Neural progenitor cell (in vitro differentiated cells): ENCODE results near the gene ATP8B4. TPM values are rescaled to one million over a fixed set of nuclear protein-coding genes. Genes with fewer than 3 reads are reported as not detected.

Experiments used
- DNase-seq: peaks from one replicate; pipeline ENCODE4 v3.0.0-alpha.2; 2016; ENCODE audit warnings: low spot score
- H2AFZ ChIP-seq: fragments of 200-600 bp; sonication (generic); replicated peaks from 2 replicates; pipeline ENCODE4 v1.6.1; 2016; ENCODE audit warnings: antibody characterized with exemption
- H3F3A ChIP-seq: fragments of 200-600 bp; sonication (generic); 2 replicates; pipeline ENCODE4 v1.6.1; 2016; ENCODE audit warnings: antibody characterized with exemption, low read depth
- H3K27ac ChIP-seq: fragments of 200-600 bp; sonication (generic); 2 replicates; pipeline ENCODE4 v1.5.1; 2016; ENCODE audit warnings: mild to moderate bottlenecking
- H3K27me3 ChIP-seq: fragments of 200-600 bp; sonication (generic); 2 replicates; pipeline ENCODE4 v1.6.1; 2016; ENCODE audit warnings: mild to moderate bottlenecking, moderate library complexity
- H3K36me3 ChIP-seq: fragments of 200-600 bp; sonication (generic); 2 replicates; pipeline ENCODE4 v1.5.1; 2016
- H3K4me1 ChIP-seq: fragments of 200-600 bp; sonication (generic); 2 replicates; pipeline ENCODE4 v1.6.1; 2016; ENCODE audit warnings: mixed run types
- H3K4me2 ChIP-seq: fragments of 200-600 bp; sonication (generic); 2 replicates; pipeline ENCODE4 v1.6.1; 2016
- H3K4me3 ChIP-seq: fragments of 200-600 bp; sonication (generic); 2 replicates; pipeline ENCODE4 v1.5.1; 2016
- H3K79me2 ChIP-seq: fragments of 200-600 bp; sonication (generic); 2 replicates; pipeline ENCODE4 v1.6.1; 2016; ENCODE audit warnings: low read depth
- H3K9ac ChIP-seq: fragments of 200-600 bp; sonication (generic); 2 replicates; pipeline ENCODE4 v1.6.1; 2016
- H3K9me3 ChIP-seq: fragments of 200-600 bp; sonication (generic); 2 replicates; pipeline ENCODE4 v1.5.1; 2016; ENCODE audit warnings: low read depth
- H4K20me1 ChIP-seq: fragments of 200-600 bp; sonication (generic); 2 replicates; pipeline ENCODE4 v1.6.1; 2016; ENCODE audit warnings: low read depth
- H3K27ac Mint-ChIP-seq: 3 replicates; pipeline ENCODE4 v1.8.0; 2021; ENCODE audit warnings: mixed read lengths
- H3K27me3 Mint-ChIP-seq: 2 replicates; pipeline ENCODE4 v1.8.0; 2022; ENCODE audit warnings: low read depth, mild to moderate bottlenecking, inconsistent platforms, moderate library complexity, mixed read lengths; ENCODE audit not compliant: insufficient read depth
- H3K36me3 Mint-ChIP-seq: 3 replicates; pipeline ENCODE4 v1.8.0; 2021; ENCODE audit warnings: mixed read lengths
- H3K4me1 Mint-ChIP-seq: 3 replicates; pipeline ENCODE4 v1.8.0; 2021; ENCODE audit warnings: mixed read lengths
- H3K4me3 Mint-ChIP-seq: 3 replicates; pipeline ENCODE4 v1.8.0; 2021; ENCODE audit warnings: mild to moderate bottlenecking, moderate library complexity, mixed read lengths
- H3K9me3 Mint-ChIP-seq: 3 replicates; pipeline ENCODE4 v1.8.0; 2020; ENCODE audit warnings: mixed read lengths
- CTCF ChIP-seq: fragments of 200-600 bp; sonication (generic); IDR thresholded peaks from 2 replicates; pipeline ENCODE4 v1.5.1; 2017; ENCODE audit warnings: antibody characterized with exemption, mild to moderate bottlenecking
- EZH2 ChIP-seq: fragments of 200-600 bp; sonication (generic); IDR thresholded peaks from 2 replicates; pipeline ENCODE4 v1.6.1; 2017; ENCODE audit warnings: antibody characterized with exemption, mild to moderate bottlenecking, moderate library complexity
- EZH2phosphoT487 ChIP-seq: fragments of 200-600 bp; sonication (generic); IDR thresholded peaks from 2 replicates; pipeline ENCODE4 v1.6.1; 2017; ENCODE audit warnings: antibody characterized with exemption
- total RNA-seq: library from RNA; depleted of rRNA; stranded (reverse); fragments of >200 nt; gene quantifications from 2 replicates; pipeline ENCODE4 v1.2.3, GENCODE V29; 2015; ENCODE audit warnings: low replicate concordance

Gene ATP8B4
- total RNA-seq, 1 donor from 2014 or later: 2.7 TPM

GRCh38 chr15:49898097-49898496 lies 220.9 kb downstream of the ATP8B4 start:
- no peaks in the 10 kb centered on the region for H3K36me3 ChIP-seq
- H3K4me1 ChIP-seq: peaks cover 62% of the 10 kb centered on the region
- no peaks in the 10 kb centered on the region for H3K9me3 ChIP-seq
- DNase-seq: no peak
- no peak overlapping the region for H3K4me2 ChIP-seq
- TF ChIP-seq EZH2 (no peak), EZH2phosphoT487 (no peak), CTCF (no peak)
- no peak overlapping the region for H2AFZ ChIP-seq
- H4K20me1 ChIP-seq: no peaks in the 10 kb centered on the region
- H3K79me2 ChIP-seq: no peaks in the 10 kb centered on the region
- H3K27ac Mint-ChIP-seq: no peak overlapping the region
- H3K36me3 Mint-ChIP-seq: no peaks in the 10 kb centered on the region
- peaks cover 6% of the 10 kb centered on the region for H3F3A ChIP-seq
- H3K4me1 Mint-ChIP-seq: peaks cover 15% of the 10 kb centered on the region
- H3K27me3 ChIP-seq: no peaks in the 10 kb centered on the region
- H3K27me3 Mint-ChIP-seq: peaks cover 2% of the 10 kb centered on the region
- H3K9ac ChIP-seq: no peak overlapping the region
- no peak overlapping the region for H3K4me3 ChIP-seq
- H3K9me3 Mint-ChIP-seq: no peaks in the 10 kb centered on the region
- H3K4me3 Mint-ChIP-seq: no peak overlapping the region
- H3K27ac ChIP-seq: no peak overlapping the region

GRCh38 chr15:49895347-49896223 lies 223.4 kb downstream of the ATP8B4 start:
- Histone ChIP-seq H3K4me2 (peak overlapping the region; percentile 50), H4K20me1 (no peaks in the 10 kb centered on the region), H3K27me3 (no peaks in the 10 kb centered on the region), H2AFZ (peak overlapping the region; percentile 61), H3K79me2 (no peaks in the 10 kb centered on the region), H3F3A (peaks cover 6% of the 10 kb centered on the region), H3K9me3 (no peaks in the 10 kb centered on the region), H3K4me3 (no peak overlapping the region), H3K36me3 (no peaks in the 10 kb centered on the region), H3K27ac (peak overlapping the region; percentile 93), H3K4me1 (peaks cover 60% of the 10 kb centered on the region), H3K9ac (no peak overlapping the region)
- Mint-ChIP-seq H3K9me3 (no peaks in the 10 kb centered on the region), H3K27ac (no peak overlapping the region), H3K27me3 (peaks cover 7% of the 10 kb centered on the region), H3K36me3 (no peaks in the 10 kb centered on the region), H3K4me1 (peaks cover 15% of the 10 kb centered on the region), H3K4me3 (no peak overlapping the region)
- TF ChIP-seq EZH2: no peak
- TF ChIP-seq CTCF: no peak
- no peak for TF ChIP-seq EZH2phosphoT487
- DNase-seq: peak; percentile 81

GRCh38 chr15:49890689-49891088 lies 228.3 kb downstream of the ATP8B4 start:
- no peaks in the 10 kb centered on the region for H3K79me2 ChIP-seq
- DNase-seq: no peak
- H3K4me3 ChIP-seq: no peak overlapping the region
- H3K9me3 Mint-ChIP-seq: no peaks in the 10 kb centered on the region
- no peaks in the 10 kb centered on the region for H3K27me3 ChIP-seq
- H3K4me1 ChIP-seq: peaks cover 13% of the 10 kb centered on the region
- H3K9me3 ChIP-seq: no peaks in the 10 kb centered on the region
- no peak overlapping the region for H3K9ac ChIP-seq
- no peak for TF ChIP-seq CTCF
- no peak for TF ChIP-seq EZH2
- no peak for TF ChIP-seq EZH2phosphoT487
- H3K4me1 Mint-ChIP-seq: peaks cover 6% of the 10 kb centered on the region
- H2AFZ ChIP-seq: no peak overlapping the region
- no peaks in the 10 kb centered on the region for H3K36me3 ChIP-seq
- H3K4me3 Mint-ChIP-seq: no peak overlapping the region
- no peak overlapping the region for H3K27ac Mint-ChIP-seq
- peaks cover 8% of the 10 kb centered on the region for H3K27me3 Mint-ChIP-seq
- H3K4me2 ChIP-seq: no peak overlapping the region
- no peaks in the 10 kb centered on the region for H3K36me3 Mint-ChIP-seq
- H4K20me1 ChIP-seq: no peaks in the 10 kb centered on the region
- H3K27ac ChIP-seq: no peak overlapping the region
- peaks cover 6% of the 10 kb centered on the region for H3F3A ChIP-seq
